Measurements from ENCODE around the gene SENP6.
"Not testable (repeated sequence)": the region's sequence is repeated elsewhere in the genome, so short reads cannot be mapped to it uniquely, and the experiment has no call there.

Gene SENP6

DNA sequence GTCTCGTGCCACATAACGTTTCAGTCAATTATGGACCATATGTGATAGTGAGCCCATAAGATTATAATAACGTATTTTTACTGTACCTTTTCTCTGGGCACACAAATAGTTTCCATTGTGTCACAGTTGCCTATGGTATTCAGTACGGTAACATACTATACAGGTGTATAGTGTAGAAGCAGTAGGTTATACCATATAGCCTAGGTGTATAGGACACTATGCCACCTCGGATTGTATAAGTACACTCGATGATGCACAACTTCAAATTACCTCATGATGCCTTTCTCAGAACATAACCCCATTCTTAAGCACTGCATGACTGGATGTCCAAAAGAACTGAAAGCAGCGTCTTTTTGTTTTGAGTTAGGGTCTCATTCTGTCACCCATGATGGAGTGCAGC lies 87.9 kb downstream of the SENP6 start:
- Histone ChIP-seq H3K4me3 (ENCODE audit: low read depth, low read length) (no peak overlapping the region), H3K4me1 (no peaks in the 10 kb centered on the region), H2AFZ (no peak overlapping the region), H3K27ac (no peak overlapping the region), H3K9me3 (ENCODE audit: control insufficient read depth, low read length) (no peaks in the 10 kb centered on the region), H3K4me2 (ENCODE audit: low read length) (no peak overlapping the region), H3K79me2 (peaks cover 3% of the 10 kb centered on the region), H3K27me3 (ENCODE audit: control insufficient read depth, insufficient read depth, low read length) (no peaks in the 10 kb centered on the region), H3K36me3 (ENCODE audit: control insufficient read depth, insufficient read depth, low read length) (no peaks in the 10 kb centered on the region), H3K9ac (no peak overlapping the region)
- TF ChIP-seq, protein P1, sequence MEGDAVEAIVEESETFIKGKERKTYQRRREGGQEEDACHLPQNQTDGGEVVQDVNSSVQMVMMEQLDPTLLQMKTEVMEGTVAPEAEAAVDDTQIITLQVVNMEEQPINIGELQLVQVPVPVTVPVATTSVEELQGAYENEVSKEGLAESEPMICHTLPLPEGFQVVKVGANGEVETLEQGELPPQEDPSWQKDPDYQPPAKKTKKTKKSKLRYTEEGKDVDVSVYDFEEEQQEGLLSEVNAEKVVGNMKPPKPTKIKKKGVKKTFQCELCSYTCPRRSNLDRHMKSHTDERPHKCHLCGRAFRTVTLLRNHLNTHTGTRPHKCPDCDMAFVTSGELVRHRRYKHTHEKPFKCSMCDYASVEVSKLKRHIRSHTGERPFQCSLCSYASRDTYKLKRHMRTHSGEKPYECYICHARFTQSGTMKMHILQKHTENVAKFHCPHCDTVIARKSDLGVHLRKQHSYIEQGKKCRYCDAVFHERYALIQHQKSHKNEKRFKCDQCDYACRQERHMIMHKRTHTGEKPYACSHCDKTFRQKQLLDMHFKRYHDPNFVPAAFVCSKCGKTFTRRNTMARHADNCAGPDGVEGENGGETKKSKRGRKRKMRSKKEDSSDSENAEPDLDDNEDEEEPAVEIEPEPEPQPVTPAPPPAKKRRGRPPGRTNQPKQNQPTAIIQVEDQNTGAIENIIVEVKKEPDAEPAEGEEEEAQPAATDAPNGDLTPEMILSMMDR (IDR thresholded peaks at IDR 0.05) = no peak

DNA sequence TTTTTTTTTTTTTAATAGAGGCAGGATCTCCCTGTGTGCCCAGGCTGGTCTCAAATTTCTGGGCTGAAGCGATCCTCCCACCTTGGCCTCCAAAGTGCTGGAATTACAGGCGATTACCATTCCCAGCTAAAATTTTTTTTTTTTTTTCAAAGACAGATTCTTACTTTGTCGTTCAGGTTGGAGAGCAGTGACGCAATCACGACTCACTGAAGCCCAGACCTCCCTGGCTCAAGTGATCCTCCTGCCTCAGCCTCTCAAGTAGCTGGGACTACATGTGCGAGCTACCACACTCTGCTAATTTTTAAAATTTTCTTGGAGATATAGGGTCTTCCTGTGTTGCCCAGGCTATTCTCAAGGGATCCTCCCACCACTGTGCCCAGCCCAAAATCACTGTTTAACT lies 89.3 kb downstream of the SENP6 start:
- no peak overlapping the region for H3K9ac ChIP-seq
- no peak overlapping the region for H3K27ac ChIP-seq
- H3K9me3 ChIP-seq (ENCODE audit: control insufficient read depth, low read length) = no peaks in the 10 kb centered on the region
- no peaks in the 10 kb centered on the region for H3K4me1 ChIP-seq
- H3K27me3 ChIP-seq (ENCODE audit: control insufficient read depth, insufficient read depth, low read length) = no peaks in the 10 kb centered on the region
- H3K4me2 ChIP-seq (ENCODE audit: low read length) = no peak overlapping the region
- H3K79me2 ChIP-seq = peaks cover 3% of the 10 kb centered on the region
- H3K36me3 ChIP-seq (ENCODE audit: control insufficient read depth, insufficient read depth, low read length) = no peaks in the 10 kb centered on the region
- H3K4me3 ChIP-seq (ENCODE audit: low read depth, low read length) = no peak overlapping the region
- H2AFZ ChIP-seq = no peak overlapping the region
- TF ChIP-seq, protein P1 (IDR thresholded peaks at IDR 0.05) = no peak

DNA sequence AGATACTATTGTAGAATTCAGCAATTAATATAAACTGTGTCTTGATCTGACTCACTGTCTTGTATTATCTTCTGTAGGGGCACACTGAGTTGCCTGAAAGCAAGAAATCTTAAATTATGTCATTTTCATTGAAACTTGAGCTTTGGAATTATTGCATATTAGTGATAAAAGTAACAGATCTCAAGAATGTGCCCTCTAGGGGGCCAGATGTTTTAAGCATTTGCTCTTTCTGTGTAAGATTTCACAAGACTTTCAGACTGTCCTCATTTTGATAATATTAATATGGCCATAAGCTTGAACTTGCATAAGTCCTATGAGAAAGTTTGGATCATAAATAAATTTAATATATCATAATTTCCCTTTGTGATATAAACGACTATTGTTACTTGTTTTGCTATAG lies 91.9 kb downstream of the SENP6 start:
- Histone ChIP-seq H2AFZ (no peak overlapping the region), H3K27ac (no peak overlapping the region), H3K4me3 (ENCODE audit: low read depth, low read length) (no peak overlapping the region), H3K9ac (no peak overlapping the region), H3K27me3 (ENCODE audit: control insufficient read depth, insufficient read depth, low read length) (no peaks in the 10 kb centered on the region), H3K79me2 (peaks cover 3% of the 10 kb centered on the region), H3K9me3 (ENCODE audit: control insufficient read depth, low read length) (no peaks in the 10 kb centered on the region), H3K36me3 (ENCODE audit: control insufficient read depth, insufficient read depth, low read length) (no peaks in the 10 kb centered on the region), H3K4me2 (ENCODE audit: low read length) (no peak overlapping the region), H3K4me1 (no peaks in the 10 kb centered on the region)
- TF ChIP-seq, protein P1 (IDR thresholded peaks at IDR 0.05) = no peak

DNA sequence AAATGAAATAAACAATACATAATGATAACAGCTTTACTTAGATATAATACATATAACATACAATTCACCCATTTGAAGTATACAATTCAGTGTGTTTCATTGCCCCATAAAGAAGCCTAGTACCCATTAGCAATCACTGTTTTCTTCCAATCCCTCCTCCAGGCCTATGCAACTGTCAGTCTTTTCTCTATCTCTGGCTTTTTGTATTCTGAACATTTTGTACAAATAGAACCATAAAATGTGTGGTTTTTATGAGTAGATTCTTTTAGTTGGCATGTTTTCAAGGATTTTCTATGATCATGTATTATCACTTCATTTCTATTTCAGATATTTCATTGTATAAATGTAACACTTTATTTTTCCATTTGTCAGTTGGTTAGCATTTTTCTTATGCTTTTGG lies 92.7 kb downstream of the SENP6 start:
- no peak overlapping the region for H3K4me3 ChIP-seq (ENCODE audit: low read depth, low read length)
- no peaks in the 10 kb centered on the region for H3K36me3 ChIP-seq (ENCODE audit: control insufficient read depth, insufficient read depth, low read length)
- TF ChIP-seq, protein P1 (IDR thresholded peaks at IDR 0.05) = no peak
- H3K4me1 ChIP-seq = no peaks in the 10 kb centered on the region
- H3K27me3 ChIP-seq (ENCODE audit: control insufficient read depth, insufficient read depth, low read length) = no peaks in the 10 kb centered on the region
- H2AFZ ChIP-seq = no peak overlapping the region
- H3K9me3 ChIP-seq (ENCODE audit: control insufficient read depth, low read length) = no peaks in the 10 kb centered on the region
- H3K9ac ChIP-seq = no peak overlapping the region
- H3K27ac ChIP-seq = no peak overlapping the region
- peaks cover 3% of the 10 kb centered on the region for H3K79me2 ChIP-seq
- no peak overlapping the region for H3K4me2 ChIP-seq (ENCODE audit: low read length)

DNA sequence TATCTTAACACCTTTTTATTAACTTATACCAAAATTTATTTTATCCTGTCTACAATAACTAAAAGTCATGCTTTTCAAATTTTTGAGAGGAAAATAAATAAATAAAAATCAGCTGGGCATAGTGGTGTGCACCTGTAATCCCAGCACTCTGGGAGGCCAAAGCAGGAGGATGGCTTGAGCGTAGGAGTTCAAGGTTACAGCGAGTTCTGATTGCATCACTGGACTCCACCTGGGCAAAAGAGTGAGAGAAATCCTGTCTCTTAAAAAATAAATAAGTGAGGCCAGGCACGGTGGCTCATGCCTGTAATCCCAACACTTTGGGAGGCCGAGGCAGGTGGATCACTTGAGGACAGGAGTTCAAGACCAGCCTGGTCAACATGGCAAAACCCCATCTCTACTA lies 106.7 kb downstream of the SENP6 start:
- H3K36me3 ChIP-seq (ENCODE audit: control insufficient read depth, insufficient read depth, low read length); H3K27ac ChIP-seq; H3K9me3 ChIP-seq (ENCODE audit: control insufficient read depth, low read length); H3K27me3 ChIP-seq (ENCODE audit: control insufficient read depth, insufficient read depth, low read length); H3K79me2 ChIP-seq; H3K9ac ChIP-seq; H2AFZ ChIP-seq; H3K4me2 ChIP-seq (ENCODE audit: low read length); H3K4me3 ChIP-seq (ENCODE audit: low read depth, low read length); H3K4me1 ChIP-seq: not testable (repeated sequence)

Measured in parathyroid adenoma (tissue), 2 donors.